ENCODE data around the gene RHOF.

The RHOF gene

GRCh38 chr12:121800694-121801594 is 7.5 kb upstream of the RHOF start:
- DNase-seq (ENCODE audit: low read depth), result no peak
- in situ Hi-C loops (cut with HindIII; ENCODE audit: low sequenced_read_pairs), result no loop called here
- H3K4me3 ChIP-seq (ENCODE audit: low read depth, low read length), result peak overlapping the region; percentile 78
- TF ChIP-seq CTCF (IDR thresholded peaks at IDR 0.05; ENCODE audit: low read depth, low read length, missing control alignments), result no peak

GRCh38 chr12:121799842-121800693 is 6.6 kb upstream of the RHOF start:
- in situ Hi-C loops (cut with HindIII; ENCODE audit: low sequenced_read_pairs), result no loop called here
- H3K4me3 ChIP-seq (ENCODE audit: low read depth, low read length), result peak overlapping the region; percentile 46
- no peak for DNase-seq (ENCODE audit: low read depth)
- no peak for TF ChIP-seq CTCF (IDR thresholded peaks at IDR 0.05; ENCODE audit: low read depth, low read length, missing control alignments)

GRCh38 chr12:121799156-121799841 is 5.8 kb upstream of the RHOF start:
- TF ChIP-seq CTCF (IDR thresholded peaks at IDR 0.05; ENCODE audit: low read depth, low read length, missing control alignments), result no peak
- DNase-seq (ENCODE audit: low read depth), result no peak
- H3K4me3 ChIP-seq (ENCODE audit: low read depth, low read length), result peak overlapping the region; percentile 46
- in situ Hi-C loops (cut with HindIII; ENCODE audit: low sequenced_read_pairs), result no loop called here

- in situ Hi-C loops (cut with HindIII; ENCODE audit: low sequenced_read_pairs), result no loop called here
- no peak for TF ChIP-seq CTCF (IDR thresholded peaks at IDR 0.05; ENCODE audit: low read depth, low read length, missing control alignments)
- H3K4me3 ChIP-seq (ENCODE audit: low read depth, low read length), result peak overlapping the region; percentile 46
- no peak for DNase-seq (ENCODE audit: low read depth)
These were observed 5.3 kb upstream of the RHOF start for GRCh38 chr12:121798787-121799155.

GRCh38 chr12:121797937-121798786 is 4.7 kb upstream of the RHOF start:
- TF ChIP-seq CTCF (IDR thresholded peaks at IDR 0.05; ENCODE audit: low read depth, low read length, missing control alignments), result no peak
- no peak for DNase-seq (ENCODE audit: low read depth)
- peak overlapping the region; percentile 46 for H3K4me3 ChIP-seq (ENCODE audit: low read depth, low read length)
- in situ Hi-C loops (cut with HindIII; ENCODE audit: low sequenced_read_pairs), result no loop called here
